ENCODE data around the gene TIAM2. TPM values are rescaled to one million over a fixed set of nuclear protein-coding genes. Genes with fewer than 3 reads are reported as not detected.

Gene TIAM2
- total RNA-seq, 1 donor from 2014 or later = 36.8 TPM

DNA sequence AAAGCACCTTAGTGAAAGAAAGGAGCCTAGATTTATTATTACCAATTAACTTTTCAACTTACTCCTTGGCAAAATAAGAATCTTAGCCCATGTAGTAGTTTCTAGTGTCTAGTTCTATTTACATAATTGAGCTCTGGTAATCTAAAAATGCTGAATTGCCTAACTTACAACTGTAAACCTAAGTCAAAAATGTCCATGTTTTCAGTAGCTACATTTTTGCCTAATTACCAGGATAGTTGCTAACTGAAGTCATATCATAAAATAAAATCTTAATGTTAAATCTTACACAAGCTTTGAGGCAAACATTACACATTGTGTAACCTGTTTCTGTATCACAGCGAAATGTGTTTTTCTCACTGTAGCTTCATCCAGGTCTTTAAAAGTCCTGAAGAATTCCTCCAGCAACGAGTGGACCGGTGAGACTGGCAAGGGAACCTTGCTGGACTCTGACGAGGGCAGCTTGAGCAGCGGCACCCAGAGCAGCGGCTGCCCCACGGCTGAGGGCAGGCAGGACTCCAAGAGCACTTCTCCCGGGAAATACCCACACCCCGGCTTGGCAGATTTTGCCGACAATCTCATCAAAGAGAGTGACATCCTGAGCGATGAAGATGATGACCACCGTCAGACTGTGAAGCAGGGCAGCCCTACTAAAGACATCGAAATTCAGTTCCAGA, 261.1 kb downstream of the TIAM2 start:
- no peak overlapping the region for H3K27ac Mint-ChIP-seq (ENCODE audit: unreplicated experiment)
- peaks cover 20% of the 10 kb centered on the region for H3K36me3 Mint-ChIP-seq (ENCODE audit: low read depth)
- no peaks in the 10 kb centered on the region for H3K27me3 Mint-ChIP-seq (ENCODE audit: low read depth)
- TF ChIP-seq, protein P1, sequence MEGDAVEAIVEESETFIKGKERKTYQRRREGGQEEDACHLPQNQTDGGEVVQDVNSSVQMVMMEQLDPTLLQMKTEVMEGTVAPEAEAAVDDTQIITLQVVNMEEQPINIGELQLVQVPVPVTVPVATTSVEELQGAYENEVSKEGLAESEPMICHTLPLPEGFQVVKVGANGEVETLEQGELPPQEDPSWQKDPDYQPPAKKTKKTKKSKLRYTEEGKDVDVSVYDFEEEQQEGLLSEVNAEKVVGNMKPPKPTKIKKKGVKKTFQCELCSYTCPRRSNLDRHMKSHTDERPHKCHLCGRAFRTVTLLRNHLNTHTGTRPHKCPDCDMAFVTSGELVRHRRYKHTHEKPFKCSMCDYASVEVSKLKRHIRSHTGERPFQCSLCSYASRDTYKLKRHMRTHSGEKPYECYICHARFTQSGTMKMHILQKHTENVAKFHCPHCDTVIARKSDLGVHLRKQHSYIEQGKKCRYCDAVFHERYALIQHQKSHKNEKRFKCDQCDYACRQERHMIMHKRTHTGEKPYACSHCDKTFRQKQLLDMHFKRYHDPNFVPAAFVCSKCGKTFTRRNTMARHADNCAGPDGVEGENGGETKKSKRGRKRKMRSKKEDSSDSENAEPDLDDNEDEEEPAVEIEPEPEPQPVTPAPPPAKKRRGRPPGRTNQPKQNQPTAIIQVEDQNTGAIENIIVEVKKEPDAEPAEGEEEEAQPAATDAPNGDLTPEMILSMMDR (conservative IDR thresholded peaks at IDR 0.05) = no peak
- H3K9me3 Mint-ChIP-seq = no peaks in the 10 kb centered on the region
- H3K4me3 Mint-ChIP-seq = no peak overlapping the region
- DNase-seq (ENCODE audit: low read depth, low spot score) = no peak
- H3K4me1 Mint-ChIP-seq = peaks cover 15% of the 10 kb centered on the region

DNA sequence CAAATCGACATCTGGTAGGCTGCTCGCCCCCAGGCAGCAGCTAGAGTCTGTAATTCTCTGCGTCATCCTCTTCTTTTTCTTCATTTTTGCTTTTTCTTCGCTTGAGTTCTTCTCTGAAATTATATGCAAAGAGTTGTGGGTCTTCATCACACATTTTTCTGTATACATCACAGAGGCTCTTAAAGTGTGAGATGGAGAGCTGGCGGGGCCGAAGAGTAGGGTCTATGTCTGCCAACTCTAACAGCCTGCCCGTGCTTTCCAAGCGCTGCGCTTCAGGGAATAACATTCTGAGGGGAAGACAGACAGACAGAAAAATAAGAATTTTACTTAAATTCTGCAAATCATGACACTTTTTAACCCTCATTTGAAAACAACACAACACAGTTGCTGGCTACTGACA, 262.7 kb downstream of the TIAM2 start:
- TF ChIP-seq, protein P1 (conservative IDR thresholded peaks at IDR 0.05) = no peak
- Mint-ChIP-seq H3K36me3 (ENCODE audit: low read depth) (peaks cover 24% of the 10 kb centered on the region), H3K4me3 (no peak overlapping the region), H3K9me3 (no peaks in the 10 kb centered on the region), H3K27me3 (ENCODE audit: low read depth) (no peaks in the 10 kb centered on the region), H3K27ac (ENCODE audit: unreplicated experiment) (no peak overlapping the region), H3K4me1 (peaks cover 30% of the 10 kb centered on the region)
- DNase-seq (ENCODE audit: low read depth, low spot score) = no peak

DNA sequence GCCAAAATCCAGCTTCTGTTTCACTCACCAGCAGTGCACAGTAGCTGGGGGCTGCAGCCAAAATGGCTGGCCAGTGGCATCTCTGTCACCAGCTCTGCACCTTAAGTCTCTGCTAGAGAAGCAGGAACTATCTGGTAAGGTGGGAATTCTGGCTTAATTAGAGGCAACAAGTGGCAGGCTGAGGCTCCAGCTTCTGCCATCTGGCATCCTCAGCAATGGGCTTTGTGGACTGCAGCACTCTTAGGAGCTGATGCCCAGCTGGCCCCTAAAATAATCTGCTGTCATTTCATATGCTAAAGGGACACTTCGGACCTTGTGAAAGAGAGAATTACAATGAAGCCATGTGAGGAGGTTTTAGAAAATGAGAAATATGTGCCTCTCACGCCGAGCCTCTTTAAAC, 264.1 kb downstream of the TIAM2 start:
- peaks cover 43% of the 10 kb centered on the region for H3K4me1 Mint-ChIP-seq
- no peaks in the 10 kb centered on the region for H3K9me3 Mint-ChIP-seq
- no peaks in the 10 kb centered on the region for H3K27me3 Mint-ChIP-seq (ENCODE audit: low read depth)
- H3K36me3 Mint-ChIP-seq (ENCODE audit: low read depth) = peaks cover 22% of the 10 kb centered on the region
- TF ChIP-seq, protein P1 (conservative IDR thresholded peaks at IDR 0.05) = no peak
- H3K4me3 Mint-ChIP-seq = no peak overlapping the region
- no peak for DNase-seq (ENCODE audit: low read depth, low spot score)
- no peak overlapping the region for H3K27ac Mint-ChIP-seq (ENCODE audit: unreplicated experiment)

DNA sequence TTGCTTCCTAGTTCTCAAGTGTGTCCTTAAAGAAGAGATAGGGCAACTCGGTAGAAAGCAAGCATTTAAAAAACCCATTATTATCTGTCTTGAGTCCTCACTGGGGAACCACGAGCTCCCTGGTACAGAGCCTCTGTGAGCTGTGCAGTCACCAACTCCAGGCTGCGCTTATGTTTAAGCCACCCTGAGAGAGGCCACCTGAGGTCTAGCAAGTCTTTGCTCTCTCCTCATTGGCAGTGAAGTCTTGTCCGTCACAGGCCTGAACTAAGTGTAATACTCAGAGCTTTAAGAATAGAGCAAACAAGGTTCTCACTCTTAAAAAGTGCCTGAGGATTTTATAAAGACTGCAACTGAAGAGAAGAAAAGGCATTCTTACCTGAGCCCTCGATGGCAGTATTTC, 264.8 kb downstream of the TIAM2 start:
- no peaks in the 10 kb centered on the region for H3K27me3 Mint-ChIP-seq (ENCODE audit: low read depth)
- no peak overlapping the region for H3K27ac Mint-ChIP-seq (ENCODE audit: unreplicated experiment)
- H3K4me3 Mint-ChIP-seq = no peak overlapping the region
- H3K4me1 Mint-ChIP-seq = peaks cover 47% of the 10 kb centered on the region
- no peak for DNase-seq (ENCODE audit: low read depth, low spot score)
- H3K9me3 Mint-ChIP-seq = no peaks in the 10 kb centered on the region
- TF ChIP-seq, protein P1 (conservative IDR thresholded peaks at IDR 0.05) = no peak
- peaks cover 18% of the 10 kb centered on the region for H3K36me3 Mint-ChIP-seq (ENCODE audit: low read depth)

DNA sequence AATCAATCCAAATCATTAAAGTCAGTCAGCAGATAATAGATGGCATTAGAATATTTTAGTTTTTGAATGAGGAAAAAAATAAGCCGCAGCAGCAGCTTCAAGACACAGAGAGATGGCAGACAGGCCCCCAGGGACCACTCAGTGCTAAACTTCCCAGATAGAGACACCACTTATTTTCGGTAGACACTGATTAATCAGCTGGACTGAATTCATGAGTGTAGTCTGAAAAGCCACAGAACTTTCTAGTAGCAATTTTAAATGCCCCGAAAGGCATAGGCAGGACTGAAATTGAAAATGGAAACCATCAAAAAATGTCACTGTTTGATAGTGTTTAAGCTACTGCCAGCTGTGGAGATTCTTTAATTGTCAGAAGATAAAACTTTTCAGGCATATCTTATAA, 265.6 kb downstream of the TIAM2 start:
- peak overlapping the region; percentile 15 for H3K27ac Mint-ChIP-seq (ENCODE audit: unreplicated experiment)
- TF ChIP-seq, protein P1 (conservative IDR thresholded peaks at IDR 0.05) = no peak
- no peak overlapping the region for H3K4me3 Mint-ChIP-seq
- H3K4me1 Mint-ChIP-seq = peaks cover 47% of the 10 kb centered on the region
- H3K9me3 Mint-ChIP-seq = no peaks in the 10 kb centered on the region
- H3K36me3 Mint-ChIP-seq (ENCODE audit: low read depth) = peaks cover 14% of the 10 kb centered on the region
- no peaks in the 10 kb centered on the region for H3K27me3 Mint-ChIP-seq (ENCODE audit: low read depth)
- DNase-seq (ENCODE audit: low read depth, low spot score) = no peak

Data from neural crest cell (in vitro differentiated cells).